GM12874 (cell line): ENCODE results near the gene CPT1B.

ENCODE experiments used
- CTCF ChIP-seq: IDR thresholded peaks from 2 replicates; pipeline ENCODE4 v1.5.1; 2011; ENCODE audit warnings: low read depth, mild to moderate bottlenecking, control low read depth, low read length, moderate library complexity; ENCODE audit not compliant: insufficient read depth

CPT1B gene

DNA sequence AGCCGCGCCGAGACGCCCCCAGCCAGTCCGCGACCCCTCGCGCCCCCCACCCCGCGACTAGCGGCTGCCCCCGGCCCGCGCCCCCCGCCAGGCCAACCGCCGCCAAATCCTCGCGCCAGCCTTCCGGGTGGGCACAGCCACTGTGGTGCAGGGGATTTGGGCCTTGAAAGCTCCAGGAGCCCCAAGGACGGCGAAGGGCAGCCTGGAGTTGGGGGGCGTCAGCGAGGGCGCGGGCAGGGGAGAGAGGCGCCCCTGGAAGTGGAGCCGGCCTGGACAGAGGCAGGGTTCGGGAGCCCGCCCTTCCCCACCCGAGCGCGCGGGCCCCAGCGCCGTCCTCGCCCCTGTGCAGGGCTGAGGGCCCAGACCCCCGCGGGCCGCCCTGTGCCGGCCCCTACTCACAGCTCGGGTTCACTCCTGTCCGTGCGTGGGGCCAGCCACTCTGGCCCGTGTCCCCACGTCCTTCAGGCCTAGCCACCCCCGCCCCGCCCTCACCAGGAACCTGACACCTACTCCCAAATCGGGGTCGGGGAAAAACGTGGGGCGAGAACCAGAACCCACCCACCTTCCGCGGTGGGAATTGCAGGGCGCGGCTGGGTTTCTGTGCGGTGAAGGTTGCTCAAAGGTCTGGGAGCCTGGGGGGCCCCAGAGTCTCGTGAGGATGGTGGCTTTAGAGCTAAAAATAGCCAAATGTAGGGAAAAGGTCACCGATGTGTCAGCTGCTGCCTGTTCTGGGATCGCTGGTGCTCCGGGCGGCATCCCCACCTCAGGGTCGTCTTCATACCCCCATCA lies at the start of gene CPT1B:
CPT1B (minus strand) TSS at position 441 of the 789 bp plus-strand sequence. CDS start 512 bp downstream, outside the sequence.
- no peak for TF ChIP-seq CTCF

GRCh38 chr22:50626850-50627641 lies 48.8 kb upstream of the CPT1B start:
- TF ChIP-seq CTCF, result no peak

DNA sequence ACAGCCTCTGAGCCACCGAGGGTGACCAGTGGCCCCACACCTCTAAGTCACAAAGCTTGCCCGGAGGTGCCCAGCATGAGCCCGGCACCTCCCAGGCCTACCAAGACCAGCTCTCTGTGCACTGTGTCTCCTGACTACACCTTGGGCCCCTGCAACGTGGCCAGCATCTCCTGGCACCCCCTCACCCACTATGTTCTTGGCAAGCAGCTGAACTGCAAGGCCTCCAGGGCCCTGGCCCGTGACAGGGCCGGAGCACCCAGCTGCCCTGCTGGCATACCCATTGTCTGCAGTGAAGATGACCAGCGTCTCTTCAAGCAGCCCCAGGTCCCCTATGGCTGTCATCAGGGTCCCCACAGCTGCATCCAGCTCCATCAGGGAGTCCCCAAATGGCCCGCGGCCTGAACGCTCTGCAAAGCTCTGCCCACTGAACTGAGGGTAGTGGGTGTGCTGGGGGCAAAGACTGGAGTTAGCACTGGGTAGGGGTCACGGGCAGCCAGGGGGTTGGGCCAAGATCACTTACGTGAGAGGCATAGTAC lies 48.2 kb upstream of the CPT1B start:
- no peak for TF ChIP-seq CTCF

DNA sequence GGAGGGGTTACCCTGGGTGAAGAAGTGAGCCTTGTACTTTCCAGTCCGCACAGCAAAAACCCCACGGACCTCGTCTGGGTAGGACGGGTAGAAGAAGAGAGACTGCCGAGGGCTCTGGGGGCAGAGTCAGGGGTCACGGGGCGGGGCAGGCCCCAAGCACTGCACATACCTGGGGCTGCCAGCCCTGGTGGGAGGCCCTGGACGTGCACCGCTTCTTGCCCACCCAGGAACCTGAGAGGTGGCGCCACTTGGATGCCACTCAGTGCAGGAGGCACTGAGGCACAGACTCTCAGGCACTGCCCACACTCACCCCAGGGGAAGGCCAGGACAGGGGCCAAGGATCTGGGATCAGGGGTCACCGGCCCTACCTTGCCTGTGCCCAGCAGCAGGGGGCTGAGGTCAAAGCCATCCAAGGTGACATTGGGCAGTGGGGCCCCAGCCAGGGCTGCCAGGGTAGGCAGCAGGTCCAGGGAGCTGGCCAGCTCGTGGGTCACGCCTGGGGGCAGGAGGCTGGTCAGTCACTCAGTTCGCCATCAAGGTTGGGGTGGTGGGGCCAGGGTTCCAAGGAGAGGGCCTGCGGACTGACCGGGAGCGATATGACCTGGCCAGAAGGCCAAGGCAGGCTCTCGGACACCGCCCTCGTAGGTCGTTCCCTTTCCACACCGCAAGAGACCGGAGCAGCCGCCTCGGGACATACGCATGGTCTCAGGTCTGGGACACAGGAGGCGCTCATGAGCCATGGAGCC lies 47.5 kb upstream of the CPT1B start:
- no peak for TF ChIP-seq CTCF

DNA sequence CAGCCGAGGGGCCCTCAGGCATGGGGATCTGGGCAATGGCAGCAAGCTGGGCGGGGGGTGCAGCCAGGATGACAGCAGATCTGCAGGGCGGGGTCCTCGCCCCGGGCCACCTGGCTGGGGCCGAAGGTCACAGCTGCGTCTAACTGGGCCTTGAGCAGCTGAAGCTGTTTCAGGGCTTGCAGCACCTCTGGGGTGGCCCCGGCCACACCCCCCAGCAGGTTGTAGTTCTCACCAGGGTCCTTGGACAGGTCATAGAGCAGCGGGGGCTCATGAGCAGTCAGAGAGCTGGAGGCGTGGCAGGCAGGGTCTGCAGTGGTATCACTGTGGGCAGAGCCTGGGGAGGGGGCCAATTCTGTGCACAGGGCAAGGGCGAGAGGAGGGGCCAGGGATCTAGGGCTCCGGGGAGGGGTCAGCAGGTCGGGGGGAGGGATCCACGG lies 46.9 kb upstream of the CPT1B start:
- TF ChIP-seq CTCF, result no peak

- TF ChIP-seq CTCF, result no peak
These were observed 46.3 kb upstream of the CPT1B start for GRCh38 chr22:50624347-50625130.
